Choroid plexus epithelial cell (primary cell): Measurements from ENCODE around the gene GLIS2.

ENCODE experiments used
- DNase-seq: peaks from one replicate; pipeline ENCODE4 v3.0.0-alpha.2; 2010; ENCODE audit warnings: low read depth
- H3K4me3 ChIP-seq: 2 replicates; pipeline ENCODE4 v1.5.1; 2011; ENCODE audit warnings: low read depth, mild to moderate bottlenecking, control low read depth, low read length, moderate library complexity
- TF ChIP-seq, protein P1 (sequence below): conservative IDR thresholded peaks from 2 replicates; pipeline ENCODE4 v1.5.1; 2011; ENCODE audit warnings: low read depth, mild to moderate bottlenecking, control low read depth, inconsistent platforms, low read length, moderate library complexity

The GLIS2 gene

DNA sequence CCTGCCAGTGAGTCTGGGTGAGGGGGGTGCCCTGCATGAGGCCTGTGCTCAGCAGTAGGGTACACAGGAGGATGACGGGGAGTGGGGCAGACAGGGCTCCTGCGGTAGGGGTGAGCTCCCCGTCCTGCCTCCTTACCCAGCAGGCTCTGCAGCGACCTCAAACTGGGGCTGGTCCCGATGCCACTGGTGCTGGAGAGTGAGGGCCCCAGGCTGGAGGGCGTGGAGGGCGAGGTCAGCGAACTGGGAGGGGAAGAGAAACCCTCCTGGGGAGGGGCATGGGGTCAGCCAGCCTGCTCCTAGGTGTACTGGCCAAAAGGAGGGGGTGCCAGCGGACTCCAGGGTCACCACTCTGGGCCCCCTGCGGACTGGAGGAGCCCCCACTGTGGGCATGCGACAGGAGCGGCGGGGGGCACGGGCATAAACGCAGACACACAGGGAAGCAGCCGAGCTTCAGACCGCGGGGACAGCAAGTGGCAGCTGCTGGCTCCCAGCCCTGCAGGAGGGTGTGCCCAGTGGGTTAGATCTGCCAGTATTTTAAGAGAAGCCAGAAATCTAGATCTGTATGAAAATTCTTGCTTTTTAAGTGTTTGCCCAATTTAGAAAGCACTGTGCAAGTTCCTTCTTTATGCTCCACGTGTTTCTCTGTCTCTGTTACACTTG, 46.7 kb downstream of the GLIS2 start:
- no peak overlapping the region for H3K4me3 ChIP-seq
- TF ChIP-seq, protein P1, sequence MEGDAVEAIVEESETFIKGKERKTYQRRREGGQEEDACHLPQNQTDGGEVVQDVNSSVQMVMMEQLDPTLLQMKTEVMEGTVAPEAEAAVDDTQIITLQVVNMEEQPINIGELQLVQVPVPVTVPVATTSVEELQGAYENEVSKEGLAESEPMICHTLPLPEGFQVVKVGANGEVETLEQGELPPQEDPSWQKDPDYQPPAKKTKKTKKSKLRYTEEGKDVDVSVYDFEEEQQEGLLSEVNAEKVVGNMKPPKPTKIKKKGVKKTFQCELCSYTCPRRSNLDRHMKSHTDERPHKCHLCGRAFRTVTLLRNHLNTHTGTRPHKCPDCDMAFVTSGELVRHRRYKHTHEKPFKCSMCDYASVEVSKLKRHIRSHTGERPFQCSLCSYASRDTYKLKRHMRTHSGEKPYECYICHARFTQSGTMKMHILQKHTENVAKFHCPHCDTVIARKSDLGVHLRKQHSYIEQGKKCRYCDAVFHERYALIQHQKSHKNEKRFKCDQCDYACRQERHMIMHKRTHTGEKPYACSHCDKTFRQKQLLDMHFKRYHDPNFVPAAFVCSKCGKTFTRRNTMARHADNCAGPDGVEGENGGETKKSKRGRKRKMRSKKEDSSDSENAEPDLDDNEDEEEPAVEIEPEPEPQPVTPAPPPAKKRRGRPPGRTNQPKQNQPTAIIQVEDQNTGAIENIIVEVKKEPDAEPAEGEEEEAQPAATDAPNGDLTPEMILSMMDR, result no peak
- DNase-seq, result no peak

DNA sequence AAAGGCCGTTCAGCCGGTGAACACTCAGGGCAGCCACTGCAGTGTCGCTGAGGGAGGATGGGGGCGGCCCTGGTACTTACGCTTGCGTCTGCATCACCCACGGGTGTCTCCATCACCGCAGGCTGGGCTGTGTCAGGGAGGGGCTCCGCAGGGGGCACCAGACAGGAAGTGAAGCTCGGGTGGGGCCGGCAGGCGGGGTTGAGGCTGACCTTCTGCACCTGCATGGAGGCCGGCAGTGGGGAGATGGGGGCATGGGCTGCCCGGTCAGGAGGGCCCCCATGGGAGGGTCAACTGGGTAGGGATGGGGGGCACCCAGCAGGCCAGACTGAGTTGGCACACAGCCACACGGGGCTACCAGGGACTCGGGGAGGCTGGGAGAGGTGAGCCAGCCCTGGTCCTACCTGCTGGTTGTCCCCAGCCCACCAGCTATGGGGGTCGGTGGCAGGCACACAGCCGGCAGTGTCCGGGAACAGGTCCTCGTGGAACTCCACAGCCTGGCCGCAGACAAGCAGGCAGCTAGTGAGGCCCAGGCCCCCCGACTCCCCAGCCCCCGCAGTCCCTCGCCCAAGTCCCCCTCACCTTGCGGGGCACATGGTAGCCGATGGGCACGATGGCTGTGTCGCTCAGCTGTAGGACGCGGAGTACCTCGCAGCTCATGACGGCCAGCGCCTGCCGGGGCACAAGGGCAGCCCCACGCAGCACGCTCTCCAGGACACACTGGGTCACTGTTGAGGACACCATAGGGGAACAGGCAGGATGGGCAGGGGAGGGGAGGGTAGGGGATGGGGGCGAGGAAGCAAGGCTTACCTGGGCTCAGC, 48.5 kb downstream of the GLIS2 start:
- TF ChIP-seq, protein P1, result no peak
- DNase-seq, result no peak
- H3K4me3 ChIP-seq, result no peak overlapping the region

DNA sequence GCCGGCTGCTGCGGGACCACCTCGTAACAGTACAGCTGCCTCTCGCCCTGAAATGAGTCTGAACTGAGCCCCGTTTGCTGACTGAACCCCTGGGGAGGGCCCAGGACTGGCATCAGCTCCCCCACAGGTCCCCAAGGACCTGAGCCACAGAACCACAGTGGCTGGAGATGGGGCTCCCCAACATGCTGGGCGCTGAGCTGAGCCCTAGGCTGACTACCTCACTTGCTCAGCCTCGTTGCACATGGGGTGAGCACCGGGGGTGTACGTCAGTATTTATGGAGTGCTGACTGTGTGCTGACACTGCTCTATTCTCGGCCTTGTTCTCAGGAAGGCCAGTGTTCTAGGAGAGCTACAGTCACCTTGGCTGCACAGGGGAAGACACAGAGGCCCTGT, 49.1 kb downstream of the GLIS2 start:
- no peak overlapping the region for H3K4me3 ChIP-seq
- TF ChIP-seq, protein P1, result no peak
- DNase-seq, result no peak

DNA sequence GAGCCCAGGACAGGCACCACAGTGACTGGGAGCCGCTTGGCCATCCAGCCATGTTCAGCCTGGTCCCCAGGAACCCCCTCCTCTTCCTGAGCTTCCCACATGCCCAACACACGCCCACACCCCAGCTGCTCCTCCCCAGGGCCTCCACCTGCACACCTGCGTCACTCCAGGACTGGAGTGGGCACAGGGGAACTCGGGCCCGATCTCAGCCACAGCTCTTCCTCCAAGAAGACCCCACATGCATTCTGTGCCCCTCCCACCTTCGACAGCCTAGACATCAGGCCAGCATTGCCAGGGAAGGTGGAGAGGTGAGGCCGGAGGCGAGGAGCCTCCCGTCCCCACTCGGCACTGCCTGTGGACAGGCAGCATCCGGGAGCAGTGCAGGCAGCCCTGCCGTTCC, 49.7 kb downstream of the GLIS2 start:
- DNase-seq, result no peak
- TF ChIP-seq, protein P1, result no peak

DNA sequence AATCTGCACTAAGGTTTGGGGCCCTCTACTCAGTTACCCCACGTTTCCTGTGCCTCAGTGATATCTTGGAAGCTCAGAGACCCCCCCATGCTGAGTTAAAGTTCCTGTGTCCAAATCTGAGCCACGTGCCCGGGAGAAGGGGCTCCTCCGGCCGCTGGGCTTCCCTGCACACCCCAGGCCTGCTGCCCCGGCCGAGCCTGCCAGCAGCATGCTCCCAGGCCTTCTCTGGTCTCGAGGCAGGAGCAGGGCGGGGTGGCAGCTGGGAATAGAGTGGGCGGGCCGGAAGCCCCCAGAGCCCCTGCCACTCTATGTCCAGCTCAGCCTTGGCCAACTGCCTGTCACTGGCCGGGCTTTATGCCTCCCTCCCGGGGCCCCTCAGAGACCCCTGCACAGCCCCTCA, 50.1 kb downstream of the GLIS2 start:
- no peak overlapping the region for H3K4me3 ChIP-seq
- no peak for DNase-seq
- TF ChIP-seq, protein P1, result no peak

More for the DNA sequence above, 49.7 kb downstream of the GLIS2 start:
- no peak overlapping the region for H3K4me3 ChIP-seq

DNA sequence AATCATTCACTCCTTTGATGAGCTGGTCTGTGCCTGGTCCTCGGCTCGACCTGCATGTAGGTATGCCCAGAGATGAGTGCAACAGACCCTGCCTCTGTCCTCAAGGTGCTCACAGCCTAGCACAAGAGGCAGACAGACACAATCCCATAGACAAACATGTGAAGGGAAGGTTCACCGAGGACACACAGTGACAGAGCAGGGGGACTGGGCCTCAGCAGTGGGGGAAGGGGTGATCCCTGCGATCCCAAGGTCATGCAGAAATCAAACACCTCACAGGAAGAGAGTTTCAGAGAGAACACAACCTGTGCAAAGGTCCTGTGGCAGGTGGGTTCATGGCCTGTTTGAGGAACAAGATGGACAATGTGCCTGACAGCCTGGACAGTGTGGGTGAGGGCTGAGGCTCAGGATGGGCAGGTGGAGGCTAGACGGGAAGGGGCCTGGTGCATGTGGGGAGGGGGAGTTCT, 51.6 kb downstream of the GLIS2 start:
- no peak for DNase-seq
- no peak overlapping the region for H3K4me3 ChIP-seq

More for the DNA sequence above, 51.6 kb downstream of the GLIS2 start:
- TF ChIP-seq, protein P1, result no peak
